ENCODE measurements around the gene TFPT. TPM values are rescaled to one million over a fixed set of nuclear protein-coding genes. Genes with fewer than 3 reads are reported as not detected.
A peak's percentile ranks its signal among the peaks of the same experiment; 100 is the strongest.

TFPT gene
- total RNA-seq, 4 donors from 2014 or later = 11.1 to 20.4 (median 16.0) TPM

DNA sequence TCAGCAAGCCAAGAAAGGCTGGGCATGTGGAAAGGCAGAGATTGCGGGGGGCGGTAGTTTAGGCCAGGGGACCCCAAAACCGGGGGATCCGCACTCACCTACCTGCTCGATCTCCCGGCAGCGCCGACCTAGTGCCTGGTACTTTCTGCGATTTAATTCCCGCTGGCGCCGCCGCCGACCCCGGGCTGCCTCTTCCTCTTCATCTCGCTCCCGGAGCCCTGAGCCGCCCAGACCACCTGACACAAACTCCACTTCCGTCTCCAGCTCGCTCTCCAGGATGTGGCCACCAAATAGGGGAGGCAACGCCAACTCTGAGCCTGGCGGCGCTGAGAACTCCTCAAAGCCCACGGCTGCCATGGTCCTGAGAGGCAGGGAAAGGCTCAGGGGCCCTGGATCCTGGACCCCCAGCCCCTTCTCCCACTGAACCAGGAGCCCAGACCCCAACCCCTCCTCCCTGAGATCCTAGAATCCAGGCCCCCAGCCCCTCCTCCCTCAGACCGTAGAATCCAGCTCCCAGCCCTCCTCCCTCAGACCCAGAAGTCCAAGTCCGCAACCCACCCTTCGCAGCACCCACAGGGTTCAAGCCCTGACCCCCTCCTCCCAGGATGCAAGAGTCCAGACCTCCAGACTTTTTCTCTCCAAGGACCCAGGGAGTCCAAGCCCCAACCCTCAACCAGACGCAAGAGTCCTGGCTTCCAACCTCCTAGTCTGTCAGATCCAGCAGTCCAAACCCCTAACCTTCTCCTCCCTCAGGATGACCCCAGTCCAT, 933 bp downstream of the TFPT start:
- intact Hi-C loops (cut with DNase I; ENCODE audit: low total_unique reads) = no loop called here
- TF ChIP-seq, protein P1, sequence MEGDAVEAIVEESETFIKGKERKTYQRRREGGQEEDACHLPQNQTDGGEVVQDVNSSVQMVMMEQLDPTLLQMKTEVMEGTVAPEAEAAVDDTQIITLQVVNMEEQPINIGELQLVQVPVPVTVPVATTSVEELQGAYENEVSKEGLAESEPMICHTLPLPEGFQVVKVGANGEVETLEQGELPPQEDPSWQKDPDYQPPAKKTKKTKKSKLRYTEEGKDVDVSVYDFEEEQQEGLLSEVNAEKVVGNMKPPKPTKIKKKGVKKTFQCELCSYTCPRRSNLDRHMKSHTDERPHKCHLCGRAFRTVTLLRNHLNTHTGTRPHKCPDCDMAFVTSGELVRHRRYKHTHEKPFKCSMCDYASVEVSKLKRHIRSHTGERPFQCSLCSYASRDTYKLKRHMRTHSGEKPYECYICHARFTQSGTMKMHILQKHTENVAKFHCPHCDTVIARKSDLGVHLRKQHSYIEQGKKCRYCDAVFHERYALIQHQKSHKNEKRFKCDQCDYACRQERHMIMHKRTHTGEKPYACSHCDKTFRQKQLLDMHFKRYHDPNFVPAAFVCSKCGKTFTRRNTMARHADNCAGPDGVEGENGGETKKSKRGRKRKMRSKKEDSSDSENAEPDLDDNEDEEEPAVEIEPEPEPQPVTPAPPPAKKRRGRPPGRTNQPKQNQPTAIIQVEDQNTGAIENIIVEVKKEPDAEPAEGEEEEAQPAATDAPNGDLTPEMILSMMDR (IDR thresholded peaks at IDR 0.05) = no peak
- no peak for TF ChIP-seq POLR2A (IDR thresholded peaks at IDR 0.05)
- peak overlapping the region; percentile 63 for H3K4me3 ChIP-seq (ENCODE audit: low read depth, poor library complexity, severe bottlenecking)
- 17 to 26% methylated on average over 28 of the region's 28 CpGs for WGBS, 2 donors
- no peak for DNase-seq (ENCODE audit: low spot score in 2 of 2)

DNA sequence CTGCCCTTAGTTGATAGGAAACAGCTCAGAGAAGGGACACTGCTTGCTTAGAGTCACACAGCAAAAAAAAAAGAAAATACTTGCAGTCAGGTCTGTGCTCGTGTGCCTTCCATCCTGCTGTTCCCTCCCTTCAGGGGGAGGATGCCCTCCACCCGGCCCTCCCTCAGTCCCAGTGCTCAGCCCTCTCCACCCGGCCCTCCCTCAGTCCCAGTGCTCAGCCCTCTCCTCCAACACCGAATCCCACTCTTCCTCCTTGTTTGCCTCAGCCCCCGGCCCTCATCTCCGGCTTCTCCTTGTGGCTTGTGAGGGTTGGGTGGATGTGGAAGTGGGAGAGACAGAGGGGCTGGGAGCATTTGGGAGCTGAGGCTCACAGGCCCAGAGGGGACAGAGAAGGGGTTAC, 5.8 kb downstream of the TFPT start:
- no peak overlapping the region for H3K4me3 ChIP-seq (ENCODE audit: low read depth, poor library complexity, severe bottlenecking)
- WGBS, 2 donors = 73 to 81% methylated on average over 6 of the region's 6 CpGs
- DNase-seq (ENCODE audit: low spot score in 2 of 2) = no peak
- intact Hi-C loops (cut with DNase I; ENCODE audit: low total_unique reads) = no loop called here
- TF ChIP-seq, protein P1 (IDR thresholded peaks at IDR 0.05) = no peak
- no peak for TF ChIP-seq POLR2A (IDR thresholded peaks at IDR 0.05)

DNA sequence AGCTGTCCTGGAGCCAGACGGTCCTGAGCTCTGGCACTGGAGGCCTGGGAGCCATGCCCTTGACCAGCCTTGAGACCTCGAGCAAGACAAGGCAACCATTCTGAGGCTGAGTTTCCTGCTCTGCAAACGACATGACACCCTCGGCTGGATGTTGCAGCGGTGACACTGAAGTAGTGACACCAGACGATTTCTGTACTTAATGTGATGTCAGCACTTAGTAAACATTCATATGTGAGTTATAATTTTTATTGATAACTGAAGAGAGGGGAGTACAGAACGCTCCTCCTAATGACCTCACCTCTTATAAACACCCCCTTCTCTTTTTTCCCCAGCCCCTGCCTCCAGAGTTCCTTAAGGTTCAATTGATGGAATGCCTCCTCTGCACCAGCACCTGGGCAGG, 7.0 kb downstream of the TFPT start:
- intact Hi-C loops (cut with DNase I; ENCODE audit: low total_unique reads) = no loop called here
- WGBS, 2 donors = 83 to 85% methylated on average over 6 to 7 of the region's 7 CpGs
- no peak for TF ChIP-seq POLR2A (IDR thresholded peaks at IDR 0.05)
- TF ChIP-seq, protein P1 (IDR thresholded peaks at IDR 0.05) = no peak
- no peak for DNase-seq (ENCODE audit: low spot score in 2 of 2)
- H3K4me3 ChIP-seq (ENCODE audit: low read depth, poor library complexity, severe bottlenecking) = no peak overlapping the region

DNA sequence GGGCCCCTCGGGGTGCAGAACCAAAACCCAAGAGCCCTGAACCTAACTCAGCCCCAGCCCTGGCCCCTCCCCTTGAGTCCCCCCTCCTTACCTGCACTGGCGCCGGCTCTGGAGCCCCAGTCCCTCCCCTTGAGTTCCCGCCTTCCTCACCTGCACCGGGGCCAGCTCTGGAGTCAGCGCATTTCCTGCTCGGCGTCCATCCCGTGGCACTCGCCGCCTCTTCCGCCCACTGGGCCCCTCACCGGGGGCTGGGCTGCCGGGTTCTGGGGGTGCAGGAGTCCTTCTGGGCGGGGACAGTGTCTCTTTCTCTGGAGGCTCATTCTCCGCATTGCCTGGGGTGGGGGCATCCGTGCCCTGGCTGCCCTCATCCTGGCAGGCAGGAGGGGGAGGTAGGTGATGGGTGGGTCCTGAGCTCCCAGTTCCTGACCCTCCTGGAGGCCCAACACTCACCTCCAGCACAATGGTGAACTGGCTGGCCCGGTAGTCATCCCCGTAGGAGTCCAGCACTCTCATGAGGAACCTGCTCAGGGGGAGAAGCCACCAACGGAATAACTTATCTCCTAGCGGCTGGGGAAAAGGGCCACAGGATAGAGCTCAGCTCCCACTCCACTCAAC, 7.5 kb downstream of the TFPT start:
- TF ChIP-seq, protein P1 (IDR thresholded peaks at IDR 0.05) = no peak
- no peak for TF ChIP-seq POLR2A (IDR thresholded peaks at IDR 0.05)

DNA sequence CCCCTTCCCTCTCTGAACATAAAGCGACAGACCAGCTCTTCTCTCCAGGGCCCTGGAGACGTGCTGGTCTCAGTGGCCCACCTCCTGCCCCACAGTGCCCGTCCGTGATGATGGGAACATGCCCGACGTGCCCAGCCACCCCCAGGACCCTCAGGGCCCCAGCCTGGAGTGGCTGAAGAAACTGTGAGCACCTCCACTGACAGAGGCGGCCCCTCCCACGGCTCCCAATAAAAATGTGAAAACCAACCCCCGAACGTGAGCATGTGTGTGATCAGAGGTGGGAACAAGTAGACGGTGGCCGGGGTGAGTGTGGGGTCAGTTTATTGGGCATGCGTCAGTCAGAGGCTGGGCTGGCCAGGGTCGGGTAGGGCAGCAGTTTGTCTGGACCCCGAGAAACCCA, 8.7 kb downstream of the TFPT start:
- WGBS, 2 donors = 81% methylated on average over 15 of the region's 15 CpGs
- H3K4me3 ChIP-seq (ENCODE audit: low read depth, poor library complexity, severe bottlenecking) = no peak overlapping the region
- intact Hi-C loops (cut with DNase I; ENCODE audit: low total_unique reads) = no loop called here
- DNase-seq (ENCODE audit: low spot score in 2 of 2) = no peak
- no peak for TF ChIP-seq POLR2A (IDR thresholded peaks at IDR 0.05)
- TF ChIP-seq, protein P1 (IDR thresholded peaks at IDR 0.05) = no peak

More for the DNA sequence above, 7.5 kb downstream of the TFPT start:
- H3K4me3 ChIP-seq (ENCODE audit: low read depth, poor library complexity, severe bottlenecking) = no peak overlapping the region
- intact Hi-C loops (cut with DNase I; ENCODE audit: low total_unique reads) = no loop called here
- no peak for DNase-seq (ENCODE audit: low spot score in 2 of 2)
- 76 to 82% methylated on average over 21 of the region's 21 CpGs for WGBS, 2 donors
